ENCODE data around the gene ATP8A1.

The ATP8A1 gene

DNA sequence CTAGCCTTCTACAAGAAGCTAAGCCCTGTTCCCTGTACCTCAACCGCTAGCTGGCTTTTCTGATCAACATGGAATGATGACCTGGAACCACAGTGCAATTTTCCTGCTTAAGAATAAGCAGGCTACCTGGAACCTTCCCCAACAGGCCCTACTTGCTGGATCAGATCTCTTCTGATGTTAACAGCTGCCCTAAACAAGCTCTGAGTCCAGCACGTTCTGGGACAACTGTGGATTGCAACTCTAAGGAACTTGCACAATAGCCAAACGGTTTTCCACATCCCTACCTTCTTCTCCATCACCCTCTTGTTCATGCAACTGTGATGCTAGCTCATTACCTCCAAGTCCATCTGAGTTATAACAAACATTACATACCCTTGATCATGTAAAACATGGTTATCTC lies 19.8 kb downstream of the ATP8A1 start:
- H3K4me3 ChIP-seq (ENCODE audit: low read depth, low read length), result no peak overlapping the region
- no peaks in the 10 kb centered on the region for H3K27me3 ChIP-seq (ENCODE audit: control insufficient read depth, insufficient read depth, low read length)
- no peaks in the 10 kb centered on the region for H3K9me3 ChIP-seq (ENCODE audit: control insufficient read depth, insufficient read depth, low read length)
- H3K9ac ChIP-seq (ENCODE audit: low read depth, low read length), result no peak overlapping the region
- no peaks in the 10 kb centered on the region for H3K4me1 ChIP-seq (ENCODE audit: control insufficient read depth, insufficient read depth, low read length)
- no peaks in the 10 kb centered on the region for H3K36me3 ChIP-seq (ENCODE audit: control insufficient read depth, insufficient read depth, low read length)

GRCh38 chr4:42636645-42636949 lies 20.3 kb downstream of the ATP8A1 start:
- no peak overlapping the region for H3K4me3 ChIP-seq (ENCODE audit: low read depth, low read length)
- H3K4me1 ChIP-seq (ENCODE audit: control insufficient read depth, insufficient read depth, low read length), result no peaks in the 10 kb centered on the region
- H3K36me3 ChIP-seq (ENCODE audit: control insufficient read depth, insufficient read depth, low read length), result no peaks in the 10 kb centered on the region
- H3K9ac ChIP-seq (ENCODE audit: low read depth, low read length), result no peak overlapping the region
- H3K27me3 ChIP-seq (ENCODE audit: control insufficient read depth, insufficient read depth, low read length), result no peaks in the 10 kb centered on the region
- no peaks in the 10 kb centered on the region for H3K9me3 ChIP-seq (ENCODE audit: control insufficient read depth, insufficient read depth, low read length)

- Histone ChIP-seq H3K4me3 (ENCODE audit: low read depth, low read length) (no peak overlapping the region), H3K27me3 (ENCODE audit: control insufficient read depth, insufficient read depth, low read length) (no peaks in the 10 kb centered on the region), H3K9me3 (ENCODE audit: control insufficient read depth, insufficient read depth, low read length) (no peaks in the 10 kb centered on the region), H3K9ac (ENCODE audit: low read depth, low read length) (no peak overlapping the region), H3K4me1 (ENCODE audit: control insufficient read depth, insufficient read depth, low read length) (no peaks in the 10 kb centered on the region), H3K36me3 (ENCODE audit: control insufficient read depth, insufficient read depth, low read length) (no peaks in the 10 kb centered on the region)
Measured at GRCh38 chr4:42633605-42634388, 23.1 kb downstream of the ATP8A1 start.

- no peak overlapping the region for H3K9ac ChIP-seq (ENCODE audit: low read depth, low read length)
- H3K4me3 ChIP-seq (ENCODE audit: low read depth, low read length), result no peak overlapping the region
- no peaks in the 10 kb centered on the region for H3K4me1 ChIP-seq (ENCODE audit: control insufficient read depth, insufficient read depth, low read length)
Measured at GRCh38 chr4:42632653-42633382, 24.1 kb downstream of the ATP8A1 start.

GRCh38 chr4:42630908-42631307 lies 26.0 kb downstream of the ATP8A1 start:
- H3K9me3 ChIP-seq (ENCODE audit: control insufficient read depth, insufficient read depth, low read length), result no peaks in the 10 kb centered on the region
- H3K27me3 ChIP-seq (ENCODE audit: control insufficient read depth, insufficient read depth, low read length), result no peaks in the 10 kb centered on the region
- H3K4me1 ChIP-seq (ENCODE audit: control insufficient read depth, insufficient read depth, low read length), result no peaks in the 10 kb centered on the region
- H3K9ac ChIP-seq (ENCODE audit: low read depth, low read length), result no peak overlapping the region
- H3K4me3 ChIP-seq (ENCODE audit: low read depth, low read length), result no peak overlapping the region
- no peaks in the 10 kb centered on the region for H3K36me3 ChIP-seq (ENCODE audit: control insufficient read depth, insufficient read depth, low read length)

More at GRCh38 chr4:42632653-42633382, 24.1 kb downstream of the ATP8A1 start:
- no peaks in the 10 kb centered on the region for H3K36me3 ChIP-seq (ENCODE audit: control insufficient read depth, insufficient read depth, low read length)
- H3K27me3 ChIP-seq (ENCODE audit: control insufficient read depth, insufficient read depth, low read length), result no peaks in the 10 kb centered on the region
- H3K9me3 ChIP-seq (ENCODE audit: control insufficient read depth, insufficient read depth, low read length), result no peaks in the 10 kb centered on the region

GRCh38 chr4:42628740-42629139 lies 28.2 kb downstream of the ATP8A1 start:
- Histone ChIP-seq H3K9me3 (ENCODE audit: control insufficient read depth, insufficient read depth, low read length) (no peaks in the 10 kb centered on the region), H3K4me3 (ENCODE audit: low read depth, low read length) (no peak overlapping the region), H3K4me1 (ENCODE audit: control insufficient read depth, insufficient read depth, low read length) (no peaks in the 10 kb centered on the region), H3K9ac (ENCODE audit: low read depth, low read length) (no peak overlapping the region), H3K27me3 (ENCODE audit: control insufficient read depth, insufficient read depth, low read length) (no peaks in the 10 kb centered on the region), H3K36me3 (ENCODE audit: control insufficient read depth, insufficient read depth, low read length) (no peaks in the 10 kb centered on the region)

DNA sequence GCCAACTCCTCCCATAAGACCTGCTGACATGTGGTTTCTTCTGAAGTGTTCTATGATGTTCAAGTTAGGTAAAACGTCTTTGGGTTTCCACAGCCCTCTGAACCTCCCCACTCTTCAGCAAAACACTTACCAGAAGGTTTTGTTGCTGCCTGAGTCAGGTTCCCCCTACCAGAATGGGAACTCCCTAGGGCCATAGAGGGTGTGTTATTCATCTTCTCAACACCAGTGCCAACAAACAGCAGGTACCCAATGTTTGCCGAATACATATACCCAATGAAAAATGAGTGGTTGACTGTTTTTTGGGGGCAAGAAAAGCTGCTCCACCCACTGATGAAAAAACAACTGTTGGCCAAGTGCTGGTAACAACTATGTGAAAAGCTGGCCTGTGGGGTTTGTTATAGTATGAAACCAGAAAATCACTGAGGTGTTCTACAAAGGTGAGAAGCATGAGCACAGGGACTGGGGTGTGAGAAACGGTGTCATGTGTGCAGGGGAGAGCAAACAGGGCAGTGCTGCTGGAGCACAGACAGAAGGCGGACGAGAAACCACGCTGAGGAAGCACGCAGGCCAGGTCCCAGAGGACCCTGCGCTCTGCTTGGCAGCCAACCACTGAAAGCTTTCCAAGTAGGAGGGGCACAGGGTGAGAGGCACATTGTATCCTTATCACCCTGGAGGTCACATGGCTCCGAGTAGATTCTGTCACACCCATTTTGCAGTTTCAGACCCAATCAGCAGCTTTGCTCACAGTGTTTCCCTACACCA lies 28.8 kb downstream of the ATP8A1 start:
- H3K36me3 ChIP-seq (ENCODE audit: control insufficient read depth, insufficient read depth, low read length), result no peaks in the 10 kb centered on the region
- H3K4me3 ChIP-seq (ENCODE audit: low read depth, low read length), result no peak overlapping the region
- no peaks in the 10 kb centered on the region for H3K4me1 ChIP-seq (ENCODE audit: control insufficient read depth, insufficient read depth, low read length)
- no peak overlapping the region for H3K9ac ChIP-seq (ENCODE audit: low read depth, low read length)
- H3K27me3 ChIP-seq (ENCODE audit: control insufficient read depth, insufficient read depth, low read length), result no peaks in the 10 kb centered on the region
- H3K9me3 ChIP-seq (ENCODE audit: control insufficient read depth, insufficient read depth, low read length), result no peaks in the 10 kb centered on the region

- no peaks in the 10 kb centered on the region for H3K9me3 ChIP-seq (ENCODE audit: control insufficient read depth, insufficient read depth, low read length)
- no peaks in the 10 kb centered on the region for H3K36me3 ChIP-seq (ENCODE audit: control insufficient read depth, insufficient read depth, low read length)
- no peaks in the 10 kb centered on the region for H3K27me3 ChIP-seq (ENCODE audit: control insufficient read depth, insufficient read depth, low read length)
Measured at GRCh38 chr4:42626629-42627146, 30.2 kb downstream of the ATP8A1 start.

DNA sequence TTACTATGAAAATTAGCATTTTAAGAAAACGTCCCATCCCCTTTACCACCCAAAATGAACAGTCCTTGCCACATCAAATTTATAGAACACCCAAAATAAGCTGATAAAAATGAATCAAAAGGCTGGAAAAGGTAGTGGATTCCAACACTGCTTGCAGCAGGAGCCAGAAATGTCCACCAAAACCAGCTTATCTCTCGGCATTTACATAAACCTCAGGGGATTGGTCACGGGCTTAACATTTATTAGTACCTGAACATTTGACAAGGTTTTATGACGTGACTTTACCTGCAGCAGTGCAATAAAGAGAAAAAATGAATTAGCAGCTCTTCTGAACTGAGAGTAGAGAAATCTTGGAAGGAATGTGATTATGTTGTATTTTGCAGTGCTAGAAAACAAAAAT lies 31.6 kb downstream of the ATP8A1 start:
- Histone ChIP-seq H3K27me3 (ENCODE audit: control insufficient read depth, insufficient read depth, low read length) (no peaks in the 10 kb centered on the region), H3K9me3 (ENCODE audit: control insufficient read depth, insufficient read depth, low read length) (no peaks in the 10 kb centered on the region), H3K9ac (ENCODE audit: low read depth, low read length) (no peak overlapping the region), H3K4me1 (ENCODE audit: control insufficient read depth, insufficient read depth, low read length) (no peaks in the 10 kb centered on the region), H3K4me3 (ENCODE audit: low read depth, low read length) (no peak overlapping the region), H3K36me3 (ENCODE audit: control insufficient read depth, insufficient read depth, low read length) (no peaks in the 10 kb centered on the region)

More at GRCh38 chr4:42626629-42627146, 30.2 kb downstream of the ATP8A1 start:
- no peak overlapping the region for H3K4me3 ChIP-seq (ENCODE audit: low read depth, low read length)
- no peaks in the 10 kb centered on the region for H3K4me1 ChIP-seq (ENCODE audit: control insufficient read depth, insufficient read depth, low read length)
- no peak overlapping the region for H3K9ac ChIP-seq (ENCODE audit: low read depth, low read length)

- H3K36me3 ChIP-seq (ENCODE audit: control insufficient read depth, insufficient read depth, low read length), result no peaks in the 10 kb centered on the region
Measured at GRCh38 chr4:42624551-42624950, 32.4 kb downstream of the ATP8A1 start.

DNA sequence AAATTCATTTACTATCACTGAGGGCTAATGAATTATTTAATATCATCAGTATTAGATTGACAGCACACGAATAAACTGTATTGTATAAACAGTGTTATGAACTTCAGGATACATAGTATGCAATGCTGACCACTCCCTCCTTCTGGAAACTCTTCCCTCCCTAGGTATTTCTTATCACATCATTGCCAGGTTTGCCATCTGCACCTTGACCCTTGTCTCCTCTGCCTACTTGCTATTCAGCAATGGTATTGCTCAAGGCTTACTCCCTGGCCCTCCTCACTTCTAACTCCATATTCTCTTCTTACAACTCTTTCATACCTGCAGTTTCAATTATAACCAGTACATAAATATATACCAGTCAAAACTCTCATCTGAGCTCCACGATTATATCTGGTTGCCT lies 38.9 kb downstream of the ATP8A1 start:
- Histone ChIP-seq H3K9me3 (ENCODE audit: control insufficient read depth, insufficient read depth, low read length) (no peaks in the 10 kb centered on the region), H3K36me3 (ENCODE audit: control insufficient read depth, insufficient read depth, low read length) (no peaks in the 10 kb centered on the region), H3K9ac (ENCODE audit: low read depth, low read length) (no peak overlapping the region), H3K4me3 (ENCODE audit: low read depth, low read length) (no peak overlapping the region), H3K27me3 (ENCODE audit: control insufficient read depth, insufficient read depth, low read length) (no peaks in the 10 kb centered on the region), H3K4me1 (ENCODE audit: control insufficient read depth, insufficient read depth, low read length) (no peaks in the 10 kb centered on the region)

More at GRCh38 chr4:42624551-42624950, 32.4 kb downstream of the ATP8A1 start:
- no peaks in the 10 kb centered on the region for H3K27me3 ChIP-seq (ENCODE audit: control insufficient read depth, insufficient read depth, low read length)
- no peak overlapping the region for H3K9ac ChIP-seq (ENCODE audit: low read depth, low read length)
- no peaks in the 10 kb centered on the region for H3K4me1 ChIP-seq (ENCODE audit: control insufficient read depth, insufficient read depth, low read length)
- no peaks in the 10 kb centered on the region for H3K9me3 ChIP-seq (ENCODE audit: control insufficient read depth, insufficient read depth, low read length)
- H3K4me3 ChIP-seq (ENCODE audit: low read depth, low read length), result no peak overlapping the region

Measured in iPS-15b (cell line).